HepG2 (cell line): ENCODE data around the gene MAGI1. TPM values are rescaled to one million over a fixed set of nuclear protein-coding genes. Genes with fewer than 3 reads are reported as not detected.

Experiments used
- ATAC-seq: fragments of 200-7000 bp; cut with Tn5 transposase; 3 replicates; pipeline ENCODE4 v1.9.1; 2020; ENCODE audit warnings: mild to moderate bottlenecking, moderate library complexity
- BruUV-seq: library from RNA; stranded (reverse); fragments of 400-500 nt; replicated peaks from 2 replicates; lab custom pipeline; 2021; lab: Mats Ljungman, UMichigan
- CTCF ChIA-PET: fragments of 300-600 bp; formaldehyde crosslinking; extraction: SDS; loops from one replicate; lab custom pipeline; 2021; ENCODE audit warnings: low total read pairs, inconsistent platforms, low intra/inter-chr PET ratio; lab: Yijun Ruan, JAX
- POLR2A ChIA-PET: fragments of 350-600 bp; sonication (Branson Sonifier 250); formaldehyde crosslinking; loops from one replicate; lab custom pipeline; 2020; ENCODE audit warnings: antibody characterized with exemption, inconsistent platforms; lab: Yijun Ruan, JAX
- DNase-seq: peaks from one replicate; pipeline ENCODE4 v3.0.0-alpha.2; 2015; ENCODE audit warnings: low spot score
- FAIRE-seq: peaks from 3 replicates; lab custom pipeline; 2011; peaks lifted over from hg19 to GRCh38; lab: Jason Lieb, UNC
- H2AFZ ChIP-seq: one replicate; pipeline ENCODE4 v1.6.1; 2011; ENCODE audit warnings: low read length, inconsistent platforms
- H3K27ac ChIP-seq: fragments of 300-600 bp; 3 replicates; pipeline ENCODE4 v1.8.0; 2011; ENCODE audit warnings: mixed run types, mild to moderate bottlenecking, mixed read lengths, low read length, inconsistent platforms; ENCODE audit not compliant: insufficient read depth; ENCODE audit errors: extremely low read length
- H3K27me3 ChIP-seq, 2 experiments: fragments of 200-600 bp in 1 of 2; 2 replicates in 1 of 2; 3 replicates in 1 of 2; pipeline versions ENCODE4 v1.6.0 to v1.8.0; 2011; ENCODE audit warnings: low read length in 2 of 2, mild to moderate bottlenecking in 2 of 2, moderate library complexity in 2 of 2, inconsistent platforms in 1 of 2; ENCODE audit not compliant: insufficient read depth in 2 of 2, control insufficient read depth in 1 of 2
- H3K36me3 ChIP-seq, 2 experiments: fragments of 200-600 bp in 1 of 2; replicated peaks in 1 of 2; 2 replicates in 1 of 2; 3 replicates in 1 of 2; pipeline versions ENCODE4 v1.5.1 to v1.8.0; 2011; ENCODE audit warnings: low read length in 2 of 2, inconsistent platforms in 1 of 2; ENCODE audit not compliant: insufficient read depth in 2 of 2, control insufficient read depth in 1 of 2
- H3K4me1 ChIP-seq: 2 replicates; pipeline ENCODE4 v1.5.1; 2012; ENCODE audit warnings: low read length, inconsistent platforms; ENCODE audit not compliant: insufficient read depth
- H3K4me2 ChIP-seq: 2 replicates; pipeline ENCODE4 v1.6.0; 2011; ENCODE audit warnings: low read depth, low read length, inconsistent platforms
- H3K4me3 ChIP-seq, 3 experiments: fragments of 200-600 bp in 1 of 3; sonication (generic), shearing (Covaris generic) in 1 of 3; replicated peaks in 1 of 3; 2 replicates each; pipeline ENCODE4 v1.5.1; 2011 to 2016; ENCODE audit warnings: low read length in 3 of 3, inconsistent platforms in 2 of 3, low read depth in 2 of 3, mild to moderate bottlenecking in 2 of 3, control low read depth in 1 of 3, mixed read lengths in 1 of 3; ENCODE audit not compliant: insufficient read depth in 1 of 3
- H3K79me2 ChIP-seq: one replicate; pipeline ENCODE4 v1.6.1; 2011; ENCODE audit warnings: low read length, inconsistent platforms; ENCODE audit not compliant: insufficient read depth
- H3K9ac ChIP-seq: 2 replicates; pipeline ENCODE4 v1.6.0; 2011; ENCODE audit warnings: mild to moderate bottlenecking, low read depth, low read length, inconsistent platforms; ENCODE audit not compliant: insufficient read depth
- H3K9me3 ChIP-seq: 2 replicates; pipeline ENCODE4 v1.5.1; 2012; ENCODE audit warnings: mild to moderate bottlenecking, low read length
- H4K20me1 ChIP-seq: 2 replicates; pipeline ENCODE4 v1.6.0; 2011; ENCODE audit warnings: inconsistent platforms, mild to moderate bottlenecking, low read length, moderate library complexity; ENCODE audit not compliant: insufficient read depth
- ARID5B ChIP-seq: IDR thresholded peaks from 2 replicates; pipeline ENCODE4 v1.4.0; 2020; ENCODE audit warnings: mild to moderate bottlenecking, missing genetic modification reagents
- FOXA1 ChIP-seq, 2 experiments: fragments of 450-650 bp in 1 of 2; sonication (generic) in 1 of 2; formaldehyde crosslinking in 1 of 2; IDR thresholded peaks; 2 replicates each; pipeline versions ENCODE4 v1.4.0 to v1.6.1; 2016 to 2020; ENCODE audit warnings: missing genetic modification reagents in 1 of 2
- FOXA3 ChIP-seq: IDR thresholded peaks from 2 replicates; pipeline ENCODE4 v1.6.1; 2016; ENCODE audit warnings: missing genetic modification reagents, missing compliant biosample characterization
- HOMEZ ChIP-seq: IDR thresholded peaks from 2 replicates; pipeline ENCODE4 v1.6.1; 2016; ENCODE audit warnings: low read depth
- NR2F6 ChIP-seq, 2 experiments: IDR thresholded peaks; 2 replicates each; pipeline ENCODE4 v1.6.1; 2016; ENCODE audit warnings: antibody characterized with exemption in 1 of 2, mild to moderate bottlenecking in 1 of 2
- PRDM15 ChIP-seq: sonication (generic); formaldehyde crosslinking; IDR thresholded peaks from 2 replicates; pipeline ENCODE4 v1.4.0; 2020; ENCODE audit warnings: missing genetic modification reagents
- SOX13 ChIP-seq, 3 experiments: fragments of 450-650 bp in 1 of 3; sonication (generic) in 1 of 3; formaldehyde crosslinking in 1 of 3; IDR thresholded peaks in 2 of 3; conservative IDR thresholded peaks in 1 of 3; 2 replicates each; pipeline versions ENCODE4 v1.5.0 to v1.6.1; 2016 to 2020; ENCODE audit warnings: antibody characterized with exemption in 1 of 3, mild to moderate bottlenecking in 1 of 3, missing compliant biosample characterization in 1 of 3, missing genetic modification reagents in 1 of 3, moderate library complexity in 1 of 3
- ZFP36L1 ChIP-seq: sonication (generic); formaldehyde crosslinking; IDR thresholded peaks from 2 replicates; pipeline ENCODE4 v1.8.0; 2022; ENCODE audit warnings: mild to moderate bottlenecking, missing genetic modification reagents, moderate library complexity
- ZMYM4 ChIP-seq: sonication (generic); formaldehyde crosslinking; IDR thresholded peaks from 2 replicates; pipeline ENCODE4 v1.8.1; 2023; ENCODE audit warnings: mild to moderate bottlenecking, missing genetic modification reagents
- WGBS: methylation state at CpG from one replicate; pipeline ENCODE4 v1.1.6; 2017; ENCODE audit warnings: low lambda C conversion rate; 5-methylcytosine and 5-hydroxymethylcytosine counted together
- in situ Hi-C: cut with HindIII; loops from 2 replicates; pipeline ENCODE4 v1.10.0; 2017; ENCODE audit warnings: low pct_unique_long_range_greater_than_20kb; ENCODE audit not compliant: extremely low pct_ligation_motif_present
- intact Hi-C: fragments of 100-400 bp; cut with micrococcal nuclease; formaldehyde crosslinking; loops from one replicate; pipeline ENCODE4 v1.10.0; 2022; ENCODE audit not compliant: unreplicated experiment
- polyA plus RNA-seq, 8 experiments: library from polyadenylated mRNA; depleted of rRNA in 3 of 8; stranded (reverse) in 7 of 8; unstranded in 1 of 8; fragments of >200 nt; fragmentation: Illumina TruSeq in 4 of 8; extraction: Trizol in 4 of 8; gene quantifications; 2 replicates each; pipeline versions ENCODE4 v1.2.1 to v1.2.3, GENCODE V29; 2011 to 2016; ENCODE audit warnings: low read depth in 4 of 8, missing spikeins in 1 of 8, mixed read lengths in 1 of 8; ENCODE audit not compliant: insufficient read depth in 1 of 8
- total RNA-seq, 5 experiments: library from RNA; depleted of rRNA; stranded (reverse); fragments of >200 nt; fragmentation: Illumina TruSeq; extraction: Trizol; gene quantifications; 2 replicates each; pipeline ENCODE4 v1.2.3, GENCODE V29; 2016; ENCODE audit warnings: low read depth in 1 of 5

MAGI1 gene
- total and polyA plus RNA-seq, 2 of the 13 experiments (the other 11 are each of a cell fraction or from before 2014, with no cell fraction given), result 22.2 to 26.0 TPM

- Histone ChIP-seq H3K27ac (peak overlapping the region; percentile 44), H3K4me2 (peak overlapping the region; percentile 22), H3K9ac (no peak overlapping the region), H3K4me1 (peaks cover 9% of the 10 kb centered on the region), H3K27me3 (no peaks in the 10 kb centered on the region), H3K4me3 (no peak overlapping the region), H3K9me3 (0 out of 2 replicates have a peak, but pooled peaks cover 3% of the 10 kb centered on the region), H3K36me3 (no peaks in the 10 kb centered on the region), H3K79me2 (peaks cover 4% of the 10 kb centered on the region), H2AFZ (no peak overlapping the region), H4K20me1 (peaks cover 13% of the 10 kb centered on the region)
- in situ Hi-C loops (no loop called here), intact Hi-C loops (no loop called here)
- FAIRE-seq (no peak), ATAC-seq (peak; percentile 75), DNase-seq (peak; percentile 31)
- no TSS peak for BruUV-seq
- TF ChIP-seq ZMYM4, result 0 out of 2 replicates have a peak, but pooled peaks have one; percentile 37
- 0 out of 2 replicates have a peak, but pooled peaks have one; percentile 10 for TF ChIP-seq ARID5B (CRISPR knock-in tag)
- no peak for TF ChIP-seq ZFP36L1 (CRISPR knock-in tag)
- peak; percentile 48 for TF ChIP-seq NR2F6 (IDR thresholded peaks at IDR 0.05)
- peak; percentile 52; the same call in 1 of the 2 replicates for TF ChIP-seq NR2F6 (CRISPR knock-in tag; IDR thresholded peaks at IDR 0.05)
- no peak for TF ChIP-seq FOXA1 (IDR thresholded peaks at IDR 0.05)
- peak; percentile 32; the same call in 1 of the 2 replicates for TF ChIP-seq FOXA1 (CRISPR knock-in tag; IDR thresholded peaks at IDR 0.05)
- no peak for TF ChIP-seq SOX13 (IDR thresholded peaks at IDR 0.05)
- TF ChIP-seq SOX13 (CRISPR knock-in tag; conservative IDR thresholded peaks at IDR 0.05 in 1 of 2, IDR thresholded peaks at IDR 0.05 in 1 of 2), result peak in 1 of 2 experiments; percentile 36; a peak in 1 of 4 replicates
- peak; percentile 75; the same call in 1 of the 2 replicates for TF ChIP-seq PRDM15 (CRISPR knock-in tag)
- no peak; the same call in 1 of the 2 replicates for TF ChIP-seq HOMEZ
- peak; percentile 53; the same call in 1 of the 2 replicates for TF ChIP-seq FOXA3
- POLR2A ChIA-PET, result no interaction called here
- CTCF ChIA-PET, result no interaction called here
- 11% methylated on average over 2 of the region's 2 CpGs for WGBS
These were observed 466.4 kb downstream of the MAGI1 start for GRCh38 chr3:65572175-65572777.
